ENCODE data around the gene CAMSAP2.
"Not testable (repeated sequence)": the region's sequence is repeated elsewhere in the genome, so short reads cannot be mapped to it uniquely, and the experiment has no call there.

CAMSAP2 gene

DNA sequence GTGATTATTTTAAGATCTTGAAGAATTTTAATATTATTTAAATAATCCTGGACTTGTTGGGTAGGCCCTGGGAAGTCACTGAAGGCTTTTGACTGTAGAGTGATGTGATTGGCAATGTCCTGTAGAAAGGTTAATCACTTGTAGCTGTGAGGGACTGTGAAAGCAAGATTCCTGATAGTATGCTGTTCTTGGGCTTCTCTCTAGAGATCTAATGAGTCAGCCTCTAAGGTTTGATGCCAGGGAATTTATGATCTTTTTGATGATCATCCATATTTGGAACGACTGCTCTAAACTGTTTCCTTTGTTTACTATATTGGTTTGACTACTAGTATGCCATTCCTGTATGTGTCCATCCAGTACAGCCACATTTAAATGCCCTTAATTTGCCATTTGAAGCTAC lies 56.5 kb downstream of the CAMSAP2 start:
- H3K4me3 ChIP-seq = no peak overlapping the region
- H3K36me3 ChIP-seq = no peaks in the 10 kb centered on the region; the same call in 1 of the 2 replicates
- H4K20me1 ChIP-seq = no peaks in the 10 kb centered on the region
- no peak overlapping the region for H3K9ac ChIP-seq
- no peaks in the 10 kb centered on the region for H3K27me3 ChIP-seq
- peaks cover 9% of the 10 kb centered on the region for H3K9me3 ChIP-seq
- no peak overlapping the region for H3K4me2 ChIP-seq
- no peaks in the 10 kb centered on the region for H3K4me1 ChIP-seq
- H3K27ac ChIP-seq = no peak overlapping the region
- TF ChIP-seq Cebpa-rat (IDR thresholded peaks at IDR 0.05) = no peak

DNA sequence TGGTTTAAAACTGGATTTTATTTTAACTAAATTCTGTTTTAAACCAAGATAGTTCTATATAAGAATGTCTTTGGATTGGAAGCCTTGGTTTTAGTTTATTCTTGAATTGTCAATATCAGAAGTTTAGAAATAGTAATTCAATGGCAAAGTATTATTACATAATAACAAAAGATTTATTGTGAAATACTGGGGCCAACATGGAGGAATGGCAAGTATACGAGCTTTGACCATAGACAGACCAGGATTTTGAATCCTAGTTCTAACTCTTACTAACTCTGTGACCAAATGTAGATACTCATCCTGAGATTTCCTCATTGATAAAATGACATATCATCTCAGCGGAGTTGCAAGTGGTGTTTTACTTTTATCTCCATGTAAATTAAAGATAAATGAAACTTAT lies 63.3 kb downstream of the CAMSAP2 start:
- Histone ChIP-seq H3K9ac (no peak overlapping the region), H3K4me3 (no peak overlapping the region), H3K4me1 (no peaks in the 10 kb centered on the region), H3K9me3 (no peaks in the 10 kb centered on the region), H4K20me1 (no peaks in the 10 kb centered on the region), H3K36me3 (no peaks in the 10 kb centered on the region), H3K27me3 (no peaks in the 10 kb centered on the region), H3K4me2 (no peak overlapping the region), H3K27ac (no peak overlapping the region)
- no peak for TF ChIP-seq Cebpa-rat (IDR thresholded peaks at IDR 0.05)

DNA sequence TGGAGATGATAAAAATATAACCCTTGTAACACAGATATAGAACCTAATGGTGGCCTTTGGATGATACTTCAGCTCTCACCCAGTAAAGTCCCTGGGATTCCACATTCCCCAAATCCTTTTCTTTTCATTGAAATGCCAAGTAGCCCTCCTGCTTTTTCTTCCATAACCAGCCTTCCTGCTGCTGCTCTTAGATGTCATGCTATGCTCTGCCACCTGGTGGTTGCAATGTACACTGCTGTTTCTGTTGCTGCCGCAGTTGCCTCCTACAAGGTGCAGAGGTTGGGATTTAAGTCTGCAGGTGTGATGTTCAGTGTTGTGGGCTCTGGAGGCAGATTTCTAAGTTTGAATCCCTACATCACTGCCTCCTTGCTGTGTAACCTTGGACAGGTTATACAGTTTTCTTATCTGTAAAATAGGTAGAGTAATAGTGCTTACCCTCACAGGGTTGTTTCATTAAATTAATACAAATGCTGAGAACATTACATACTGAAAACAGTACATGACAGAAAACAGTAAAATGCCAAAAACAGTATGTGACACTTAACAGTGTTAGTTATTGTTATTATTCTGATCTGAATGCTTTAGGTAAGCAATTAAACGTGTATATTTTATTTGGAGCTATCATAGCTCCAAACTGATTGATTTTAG lies 64.3 kb downstream of the CAMSAP2 start:
- Histone ChIP-seq H3K4me2 (no peak overlapping the region), H3K36me3 (peaks cover 5% of the 10 kb centered on the region; the same call in 1 of the 2 replicates), H4K20me1 (no peaks in the 10 kb centered on the region), H3K27me3 (no peaks in the 10 kb centered on the region), H3K9ac (no peak overlapping the region), H3K9me3 (no peaks in the 10 kb centered on the region), H3K27ac (no peak overlapping the region), H3K4me1 (no peaks in the 10 kb centered on the region), H3K4me3 (no peak overlapping the region)
- TF ChIP-seq Cebpa-rat (IDR thresholded peaks at IDR 0.05) = no peak

DNA sequence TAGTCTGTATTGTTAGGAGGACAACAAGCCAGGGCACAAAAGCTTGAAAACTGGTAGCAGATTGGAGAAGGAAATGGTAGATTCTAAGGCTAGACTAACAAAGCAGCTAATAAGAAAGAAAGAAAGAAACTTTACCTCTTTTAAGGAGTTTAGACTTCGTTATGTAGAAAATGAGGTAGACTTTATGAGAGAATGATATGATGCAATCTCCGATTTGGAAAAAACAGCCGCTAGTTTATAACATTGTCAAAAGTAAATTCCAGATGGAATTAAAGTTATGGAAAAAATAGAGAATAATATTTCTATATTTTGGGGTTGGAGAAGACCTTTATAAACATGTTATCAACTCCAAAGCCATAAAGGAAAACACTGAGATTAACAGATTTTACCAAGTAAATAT lies 67.0 kb downstream of the CAMSAP2 start:
- H4K20me1 ChIP-seq = no peaks in the 10 kb centered on the region
- no peaks in the 10 kb centered on the region for H3K4me1 ChIP-seq
- peaks cover 31% of the 10 kb centered on the region for H3K36me3 ChIP-seq
- no peak overlapping the region for H3K9ac ChIP-seq
- no peaks in the 10 kb centered on the region for H3K9me3 ChIP-seq
- H3K4me2 ChIP-seq = no peak overlapping the region
- TF ChIP-seq Cebpa-rat (IDR thresholded peaks at IDR 0.05) = no peak
- H3K27me3 ChIP-seq = no peaks in the 10 kb centered on the region
- H3K4me3 ChIP-seq = no peak overlapping the region
- H3K27ac ChIP-seq = no peak overlapping the region

DNA sequence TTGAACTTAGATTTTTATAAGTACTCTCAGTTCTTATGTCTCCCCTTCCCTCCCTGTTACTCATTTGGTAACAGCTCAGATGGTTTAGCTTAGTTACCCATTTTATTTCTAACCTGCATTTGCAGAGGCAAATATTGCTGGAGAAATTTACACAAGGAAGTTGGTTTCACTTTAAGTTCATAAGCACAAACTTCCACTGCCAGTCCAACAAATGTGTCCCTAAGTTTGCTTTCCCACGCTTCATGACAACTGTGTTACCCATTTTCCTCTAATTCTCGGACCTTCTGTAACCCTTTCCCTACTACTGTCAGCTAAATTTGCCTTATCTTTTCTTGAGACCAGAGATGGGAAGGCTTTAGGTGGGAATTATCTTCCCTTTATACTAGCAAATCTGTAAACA lies 70.2 kb downstream of the CAMSAP2 start:
- no peak overlapping the region for H3K4me2 ChIP-seq

DNA sequence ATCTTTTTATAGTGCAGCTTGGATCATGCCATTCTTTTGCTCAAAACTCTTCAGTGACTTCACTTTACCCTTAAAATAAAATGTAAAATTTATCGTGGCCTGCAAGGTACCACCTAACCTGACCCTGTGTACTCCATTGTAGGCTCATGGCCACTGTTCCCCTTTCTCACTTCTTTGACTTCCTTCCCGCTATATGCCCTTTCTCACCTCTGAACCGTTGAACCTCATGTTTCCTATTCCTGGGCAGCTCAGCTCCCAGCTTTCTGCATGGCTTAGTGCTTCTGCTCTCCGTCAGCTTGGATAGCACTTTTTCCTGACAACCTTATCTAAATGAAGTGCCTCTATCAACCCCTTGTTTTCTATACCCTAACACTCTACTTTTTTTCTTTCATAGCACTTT lies 73.0 kb downstream of the CAMSAP2 start:
- Histone ChIP-seq H3K27ac (no peak overlapping the region), H3K4me1 (no peaks in the 10 kb centered on the region), H3K4me3 (no peak overlapping the region), H3K4me2 (no peak overlapping the region), H3K36me3 (peaks cover 44% of the 10 kb centered on the region), H4K20me1 (no peaks in the 10 kb centered on the region), H3K9ac (no peak overlapping the region), H3K9me3 (no peaks in the 10 kb centered on the region), H3K27me3 (no peaks in the 10 kb centered on the region)
- TF ChIP-seq Cebpa-rat (IDR thresholded peaks at IDR 0.05) = no peak

More for the DNA sequence above, 70.2 kb downstream of the CAMSAP2 start:
- no peak overlapping the region for H3K4me3 ChIP-seq
- no peak for TF ChIP-seq Cebpa-rat (IDR thresholded peaks at IDR 0.05)
- H4K20me1 ChIP-seq = no peaks in the 10 kb centered on the region
- no peaks in the 10 kb centered on the region for H3K27me3 ChIP-seq
- no peak overlapping the region for H3K27ac ChIP-seq
- no peak overlapping the region for H3K9ac ChIP-seq
- H3K4me1 ChIP-seq = no peaks in the 10 kb centered on the region
- H3K9me3 ChIP-seq = no peaks in the 10 kb centered on the region
- H3K36me3 ChIP-seq = peaks cover 37% of the 10 kb centered on the region

DNA sequence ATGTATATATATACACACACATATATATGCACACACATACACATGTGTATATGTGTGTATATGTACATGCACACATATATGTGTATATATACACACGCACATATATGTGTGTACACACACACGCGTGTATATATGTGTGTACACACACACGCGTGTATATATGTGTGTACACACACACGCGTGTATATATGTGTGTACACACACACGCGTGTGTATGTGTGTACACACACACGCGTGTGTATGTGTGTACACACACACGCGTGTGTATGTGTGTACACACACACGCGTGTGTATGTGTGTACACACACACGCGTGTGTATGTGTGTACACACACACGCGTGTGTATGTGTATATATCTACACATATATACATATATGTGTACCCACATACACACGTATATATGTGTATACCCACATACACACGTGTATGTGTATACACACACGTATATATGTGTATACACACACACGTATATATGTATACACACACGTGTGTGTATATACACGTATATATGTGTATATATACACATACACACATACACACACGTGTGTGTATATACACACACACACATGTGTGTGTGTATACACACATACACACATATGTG lies 78.0 kb downstream of the CAMSAP2 start:
- H3K36me3 ChIP-seq = peaks cover 12% of the 10 kb centered on the region
- not testable (repeated sequence) for H3K27me3 ChIP-seq

DNA sequence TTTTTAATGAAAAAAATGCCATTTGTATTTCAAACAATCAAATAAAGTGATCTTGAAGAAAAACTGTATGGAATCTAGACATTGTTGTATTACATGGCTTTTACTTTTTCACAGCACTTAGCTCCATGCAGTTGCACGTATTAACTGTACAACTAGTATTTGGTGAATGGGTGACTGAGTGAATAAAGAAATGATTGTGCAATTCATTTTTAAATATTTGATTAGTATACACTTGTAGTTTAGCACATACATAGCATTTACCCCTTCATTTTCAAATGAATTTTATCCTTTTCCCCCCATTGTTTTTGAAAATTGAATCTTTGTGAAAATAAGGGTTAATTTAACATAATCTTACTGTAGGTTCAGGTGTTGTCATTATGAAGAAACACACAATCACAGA lies 79.6 kb downstream of the CAMSAP2 start:
- H4K20me1 ChIP-seq = no peaks in the 10 kb centered on the region
- no peak overlapping the region for H3K9ac ChIP-seq
- H3K4me2 ChIP-seq = no peak overlapping the region
- no peak overlapping the region for H3K27ac ChIP-seq
- H3K4me3 ChIP-seq = no peak overlapping the region
- no peaks in the 10 kb centered on the region for H3K27me3 ChIP-seq
- TF ChIP-seq Cebpa-rat (IDR thresholded peaks at IDR 0.05) = no peak
- no peaks in the 10 kb centered on the region for H3K9me3 ChIP-seq
- no peaks in the 10 kb centered on the region for H3K4me1 ChIP-seq
- peaks cover 12% of the 10 kb centered on the region for H3K36me3 ChIP-seq

More for the DNA sequence above, 78.0 kb downstream of the CAMSAP2 start:
- not testable (repeated sequence) for H3K4me3 ChIP-seq, H4K20me1 ChIP-seq, H3K27ac ChIP-seq, H3K9me3 ChIP-seq, H3K4me2 ChIP-seq, H3K9ac ChIP-seq, H3K4me1 ChIP-seq

DNA sequence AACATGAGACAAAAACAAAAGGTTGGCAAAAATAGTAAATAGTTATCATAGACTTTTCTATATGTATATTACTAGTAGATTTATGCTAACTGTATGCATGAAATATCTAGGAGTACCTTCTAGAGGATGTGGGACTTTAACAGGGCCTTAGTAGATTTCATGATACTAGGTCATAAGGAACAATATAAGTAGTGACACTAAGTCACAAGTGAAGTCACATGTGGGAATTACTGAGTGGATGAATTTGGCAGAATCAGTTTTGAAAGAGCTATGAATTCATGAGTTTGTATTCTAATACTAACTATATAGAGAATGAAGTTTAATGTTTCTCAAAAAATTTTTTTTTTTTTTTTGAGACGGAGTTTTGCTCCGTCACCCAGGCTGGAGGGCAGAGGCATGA lies 81.0 kb downstream of the CAMSAP2 start:
- Histone ChIP-seq H3K9me3 (no peaks in the 10 kb centered on the region), H3K4me1 (no peaks in the 10 kb centered on the region), H3K4me3 (no peak overlapping the region), H3K9ac (no peak overlapping the region), H3K27ac (no peak overlapping the region), H3K4me2 (no peak overlapping the region), H3K27me3 (no peaks in the 10 kb centered on the region), H3K36me3 (peaks cover 12% of the 10 kb centered on the region), H4K20me1 (no peaks in the 10 kb centered on the region)
- no peak for TF ChIP-seq Cebpa-rat (IDR thresholded peaks at IDR 0.05)

DNA sequence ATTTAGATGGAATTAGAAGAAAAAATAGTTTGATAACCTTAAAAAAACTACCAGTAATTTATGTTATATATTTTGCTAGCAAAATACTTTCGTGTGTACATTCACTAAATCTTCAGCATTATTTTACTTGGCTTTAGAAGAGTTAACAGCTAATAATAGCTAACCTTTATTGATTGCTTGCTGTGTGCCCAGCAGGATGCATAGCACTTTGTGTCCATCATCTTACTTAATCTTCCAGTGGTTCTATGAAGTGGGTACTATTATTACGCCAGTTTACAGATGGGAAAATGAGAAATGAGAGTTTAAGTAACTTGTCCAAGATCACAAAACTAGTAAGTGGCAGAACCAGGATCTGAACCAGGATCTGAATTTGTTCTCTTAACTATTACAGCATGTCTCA lies 92.4 kb downstream of the CAMSAP2 start:
- Histone ChIP-seq H3K4me1 (peaks cover 29% of the 10 kb centered on the region), H3K27ac (no peak overlapping the region), H3K4me3 (no peak overlapping the region), H4K20me1 (no peaks in the 10 kb centered on the region), H3K27me3 (no peaks in the 10 kb centered on the region), H3K9ac (no peak overlapping the region), H3K4me2 (no peak overlapping the region), H3K9me3 (no peaks in the 10 kb centered on the region), H3K36me3 (peaks cover 4% of the 10 kb centered on the region; the same call in 1 of the 2 replicates)
- TF ChIP-seq Cebpa-rat (IDR thresholded peaks at IDR 0.05) = no peak

Measured in BLaER1 (cell line).